SHP77 treated with DMSO at 0.1 percent for 48 hours (cell line): ENCODE data around the gene ZNF835.
"Not testable (repeated sequence)": the region's sequence is repeated elsewhere in the genome, so short reads cannot be mapped to it uniquely, and the experiment has no call there.

ENCODE experiments used
- DNase-seq: peaks from one replicate; lab custom pipeline; 2025; lab: John Stamatoyannopoulos, UW

ZNF835 gene

DNA sequence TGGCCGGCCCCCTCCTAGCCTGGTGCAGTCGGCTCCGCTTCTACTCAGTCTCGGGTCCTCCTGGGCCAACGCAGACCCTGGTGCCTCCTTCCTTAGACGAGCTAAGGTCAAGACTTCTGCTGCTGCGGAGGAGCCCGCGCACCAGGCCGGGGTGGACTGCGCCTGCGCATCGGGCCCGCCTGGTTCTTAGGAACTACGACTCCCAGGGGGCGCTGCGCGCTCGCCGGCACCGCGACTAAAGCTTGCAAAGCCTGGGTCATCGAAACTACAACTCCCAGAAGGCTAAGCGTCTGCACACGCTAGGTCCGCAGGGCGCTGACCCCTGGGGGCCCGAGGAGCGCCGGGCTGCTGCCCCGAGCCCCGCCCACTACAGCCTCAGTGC is at the start of gene ZNF835:
ZNF835 (minus strand) TSS at position 145 of the 382 bp plus-strand sequence. CDS start 6,559 bp downstream, outside the sequence.
- DNase-seq, result no peak

DNA sequence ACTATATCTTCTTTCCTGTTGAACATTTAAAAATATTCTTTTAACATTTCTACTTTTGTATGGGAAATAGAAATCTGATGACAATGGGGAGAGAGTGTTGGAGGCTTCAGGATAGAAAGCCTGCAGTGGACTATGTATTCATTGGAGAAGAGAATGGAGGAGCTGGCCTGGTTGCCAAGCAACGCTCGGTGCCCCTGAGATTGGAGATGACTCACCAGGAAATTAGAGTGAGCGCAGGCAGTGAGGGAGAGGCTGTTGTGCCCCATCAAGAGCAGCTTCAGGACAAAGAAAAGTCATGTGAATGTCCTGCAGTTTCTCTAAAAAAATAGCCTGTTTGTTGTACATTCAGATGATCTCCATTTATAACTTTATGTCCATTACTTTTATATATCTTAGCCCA is 48.7 kb upstream of the ZNF835 start:
- no peak for DNase-seq

DNA sequence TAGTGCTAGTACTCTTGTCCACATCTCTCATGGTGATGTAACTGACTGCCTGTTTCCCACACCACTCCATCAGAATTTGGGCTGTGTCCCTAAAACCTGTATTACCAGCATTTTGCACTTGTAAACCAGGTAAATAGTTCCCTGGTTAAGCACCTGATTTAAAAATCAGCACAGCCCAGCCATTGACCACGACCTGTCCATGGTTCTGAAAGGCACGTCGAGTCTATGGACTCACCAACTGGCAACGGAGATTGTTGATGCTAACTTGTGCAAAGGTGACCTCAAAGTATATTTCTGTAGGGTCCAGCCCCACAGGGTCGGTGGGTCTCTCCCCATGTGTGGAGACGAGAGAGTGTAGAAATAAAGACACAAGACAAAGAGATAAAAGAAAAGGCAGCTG is 46.7 kb upstream of the ZNF835 start:
- no peak for DNase-seq

DNA sequence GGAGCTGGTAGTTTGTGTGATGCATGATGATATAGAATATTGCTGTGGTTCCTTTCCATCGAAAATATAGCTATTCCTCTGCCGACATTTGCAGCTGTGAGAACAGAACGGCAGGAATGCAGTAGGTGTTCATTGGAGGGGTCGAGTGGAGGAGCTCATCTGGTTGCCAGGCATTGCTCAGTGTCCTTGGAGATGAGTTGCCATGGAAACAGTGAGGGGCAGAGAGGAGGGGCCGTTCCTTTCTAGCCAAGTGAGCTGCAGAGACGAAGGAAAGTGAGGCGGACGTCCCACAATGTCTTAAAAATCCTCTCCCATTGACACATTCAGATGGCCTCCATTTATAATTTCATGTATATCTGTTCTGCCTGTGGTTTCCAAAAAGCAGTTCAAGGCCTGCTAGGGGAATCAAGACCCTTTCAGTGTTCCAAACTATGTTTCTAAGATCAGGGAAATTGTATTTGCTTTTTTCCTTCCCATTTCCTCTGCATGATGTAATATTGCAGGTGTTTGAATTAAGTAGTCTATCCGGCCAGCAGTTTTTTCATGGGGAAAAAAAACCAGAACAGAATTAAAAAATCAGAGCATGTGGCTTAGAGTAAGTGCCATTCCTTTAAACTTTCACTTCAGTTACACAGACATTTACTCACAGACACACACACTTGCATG is 41.2 kb upstream of the ZNF835 start:
- DNase-seq, result no peak

DNA sequence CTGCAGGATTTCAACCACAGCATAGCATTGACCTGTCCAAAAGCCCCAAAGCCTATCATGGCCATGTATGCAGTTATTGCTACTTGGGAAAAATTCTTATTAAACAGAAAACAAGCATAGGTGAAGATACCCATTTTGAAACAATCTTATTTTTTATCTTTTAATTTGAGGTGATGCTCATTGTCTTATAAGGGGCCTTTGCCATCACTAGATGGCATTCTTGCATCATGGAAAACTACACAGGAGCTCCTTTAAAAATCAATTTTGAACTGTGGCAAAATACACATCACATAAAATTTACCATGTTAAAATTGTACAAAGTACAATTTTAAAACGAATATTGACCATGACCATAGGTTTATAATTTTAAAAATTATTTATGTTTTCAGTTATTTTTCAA is 38.9 kb upstream of the ZNF835 start:
- DNase-seq, result no peak

DNA sequence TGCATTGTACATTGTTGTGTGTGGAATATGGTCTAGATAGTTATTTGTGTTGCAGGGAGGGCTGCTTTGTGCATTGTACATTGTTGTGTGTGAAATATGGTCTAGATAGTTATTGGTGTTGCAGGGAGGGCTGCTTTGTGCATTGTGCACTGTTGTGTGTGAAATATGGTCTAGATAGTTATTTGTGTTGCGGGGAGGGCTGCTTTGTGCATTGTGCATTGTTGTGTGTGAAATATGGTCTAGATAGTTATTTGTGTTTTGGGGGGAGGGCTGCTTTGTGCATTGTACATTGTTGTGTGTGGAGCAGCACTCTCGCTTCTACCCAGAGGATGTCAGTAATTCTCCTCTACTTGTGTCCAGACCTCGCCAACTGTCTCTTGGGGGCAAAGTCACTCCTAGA is 36.3 kb upstream of the ZNF835 start:
- DNase-seq, result no peak

DNA sequence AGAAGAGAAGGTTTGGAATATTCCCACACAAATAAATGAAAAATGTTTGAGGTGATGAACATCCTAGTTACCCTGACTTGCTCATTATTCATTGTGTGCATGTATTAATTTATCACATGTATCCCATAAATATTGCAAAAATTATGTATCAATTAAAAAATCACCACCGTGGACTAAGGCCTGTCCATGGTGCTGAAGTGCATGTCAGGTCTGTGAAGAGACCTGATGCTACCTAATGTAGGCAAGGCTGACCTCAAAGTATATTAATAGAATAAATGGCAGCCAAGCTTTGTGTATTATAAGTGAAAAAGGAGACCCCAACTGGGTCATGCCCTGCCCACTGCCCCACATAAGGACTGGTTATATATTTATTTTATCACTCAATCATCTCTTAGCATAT is 34.4 kb upstream of the ZNF835 start:
- DNase-seq, result no peak

DNA sequence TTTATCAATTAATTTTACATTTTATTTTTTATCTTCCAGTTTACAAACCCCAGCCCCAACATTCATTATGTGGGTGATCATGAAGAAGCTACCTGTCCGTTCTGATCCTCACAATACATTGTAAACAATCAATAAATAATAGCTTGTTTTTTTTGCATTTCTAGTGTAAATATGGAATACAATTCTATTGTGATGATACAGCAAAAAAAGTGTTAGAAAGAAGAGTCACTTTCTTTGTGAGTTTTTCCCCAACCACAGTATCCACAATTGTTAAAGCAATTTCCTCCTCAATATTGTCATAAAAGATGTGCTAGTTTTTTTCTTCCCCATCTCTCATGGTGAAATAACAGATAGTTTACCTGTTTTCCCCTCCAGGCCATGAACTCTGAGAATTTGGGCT is 30.3 kb upstream of the ZNF835 start:
- DNase-seq, result no peak

DNA sequence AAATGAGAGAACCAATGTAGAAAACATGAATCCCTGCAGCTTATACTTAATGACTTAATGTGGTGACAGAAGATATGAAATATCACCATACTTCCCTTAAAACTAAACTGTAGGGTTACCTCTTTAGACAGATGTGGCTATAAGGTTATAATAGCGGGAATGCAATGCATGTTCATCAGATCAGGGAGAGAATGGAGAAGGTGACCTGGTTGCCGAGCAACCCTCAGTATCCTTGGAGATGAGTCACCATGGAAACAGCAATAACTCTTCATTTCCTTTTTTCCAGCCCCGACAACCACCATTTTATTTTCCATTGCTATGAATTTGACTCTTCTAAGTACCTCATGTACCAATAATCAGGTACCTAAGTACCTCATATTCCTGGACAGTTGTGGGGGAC is 28.0 kb upstream of the ZNF835 start:
- DNase-seq, result no peak

DNA sequence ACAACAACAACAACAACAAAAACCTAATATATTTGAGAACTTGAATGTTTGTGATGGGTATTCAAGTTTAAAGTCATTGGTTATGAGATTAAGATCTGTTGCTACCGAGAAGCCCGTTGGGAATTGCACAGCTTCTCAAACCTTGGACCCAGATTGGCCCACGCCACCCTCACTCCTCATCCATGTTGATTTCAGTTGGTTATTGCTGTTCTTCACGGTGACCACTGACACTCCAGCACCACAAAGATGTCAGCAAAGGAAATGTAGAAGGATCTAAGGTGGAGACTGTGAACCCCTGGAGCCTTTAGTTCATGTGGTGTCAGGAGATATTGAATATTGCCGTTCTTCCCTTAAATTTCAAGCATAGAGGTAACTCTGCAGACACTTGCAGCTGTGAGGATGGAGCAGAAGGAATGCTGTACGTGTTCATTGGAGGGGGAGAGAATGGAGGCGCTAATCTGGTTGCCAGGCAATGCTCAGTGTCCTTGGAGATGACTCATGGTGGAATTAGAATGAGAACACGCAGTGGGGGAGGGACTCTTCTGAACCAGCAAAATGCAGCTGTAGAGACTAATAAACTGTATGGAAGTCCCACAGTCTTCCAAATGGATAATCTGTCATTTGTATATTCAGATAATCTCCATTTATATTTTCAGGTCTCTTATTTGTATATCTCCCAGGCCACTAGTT is 20.8 kb upstream of the ZNF835 start:
- DNase-seq, result no peak

DNA sequence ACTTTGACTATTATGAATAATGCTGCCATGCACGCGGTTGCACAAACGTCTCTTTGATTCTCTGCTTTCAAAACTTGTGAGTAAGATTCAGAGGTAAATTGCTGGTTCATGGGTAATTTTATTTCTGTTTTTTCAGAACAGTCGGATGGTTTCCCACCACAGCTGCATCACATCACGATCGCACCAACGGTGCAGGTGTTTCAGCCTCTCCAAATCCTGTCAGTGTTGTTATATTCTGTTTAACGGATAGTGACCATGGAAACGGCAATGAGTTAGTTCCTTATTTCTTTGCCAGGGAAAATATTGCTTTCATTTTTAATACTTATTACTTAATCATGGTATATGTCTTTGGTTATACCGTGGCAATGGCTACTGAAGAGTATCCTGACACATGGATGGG is 19.1 kb upstream of the ZNF835 start:
- no peak for DNase-seq

DNA sequence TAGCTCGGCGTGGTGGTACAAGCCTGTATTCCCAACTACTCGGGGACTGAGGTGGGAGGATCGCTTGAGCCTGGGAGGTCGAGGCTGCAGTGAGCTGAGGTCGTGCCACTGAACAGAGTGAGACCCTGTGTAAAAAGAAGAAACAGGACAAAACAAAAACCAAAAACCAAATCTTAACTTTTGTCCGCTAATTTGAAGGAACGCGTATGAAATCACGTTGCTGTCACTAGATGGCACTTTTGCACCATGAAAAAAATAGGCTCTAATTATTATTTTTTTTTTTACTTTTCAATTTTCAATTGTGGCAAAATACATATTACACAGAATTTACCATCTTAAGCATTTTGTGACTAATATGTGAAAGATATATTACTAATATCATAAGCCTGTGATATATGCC is 17.6 kb upstream of the ZNF835 start:
- no peak for DNase-seq

DNA sequence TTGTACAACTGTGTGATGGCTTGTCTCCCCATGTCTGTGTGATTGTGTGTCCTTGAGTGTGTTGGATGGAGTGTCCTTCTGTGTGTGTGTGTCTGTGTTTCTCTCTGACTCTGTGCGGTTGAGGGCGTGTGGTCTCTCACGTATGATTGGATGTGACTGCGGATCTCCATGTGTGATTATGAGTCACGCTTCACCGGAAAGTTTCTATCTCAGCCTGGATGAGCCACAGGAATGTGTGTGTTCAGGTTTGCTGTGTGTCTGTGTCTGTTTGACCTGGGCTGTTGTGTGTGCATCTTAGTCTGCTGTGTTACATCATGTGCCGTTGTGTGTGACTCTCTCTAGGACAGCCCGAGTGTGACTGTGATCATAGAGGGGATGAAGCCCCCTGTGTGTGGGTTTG is 15.5 kb upstream of the ZNF835 start:
- DNase-seq, result no peak

DNA sequence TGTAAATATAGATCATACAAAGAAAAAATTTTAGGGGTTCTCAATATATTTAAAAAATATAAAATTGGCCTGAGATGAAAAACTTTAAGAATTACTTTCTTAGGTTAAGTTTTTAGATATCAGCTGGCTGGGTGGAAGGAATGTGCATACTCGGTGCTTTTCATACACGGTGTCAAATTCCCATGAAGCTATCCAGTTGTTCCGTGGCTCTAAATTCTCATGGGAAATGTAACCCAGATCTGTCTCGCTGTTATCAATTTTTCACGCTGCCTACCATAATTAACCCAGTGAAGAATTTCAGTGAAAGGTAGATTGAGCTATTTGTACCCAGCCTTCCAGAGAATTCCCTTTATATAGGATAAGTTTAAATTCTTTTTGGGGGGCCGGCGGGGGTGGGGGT is 11.6 kb upstream of the ZNF835 start:
- no peak for DNase-seq

DNA sequence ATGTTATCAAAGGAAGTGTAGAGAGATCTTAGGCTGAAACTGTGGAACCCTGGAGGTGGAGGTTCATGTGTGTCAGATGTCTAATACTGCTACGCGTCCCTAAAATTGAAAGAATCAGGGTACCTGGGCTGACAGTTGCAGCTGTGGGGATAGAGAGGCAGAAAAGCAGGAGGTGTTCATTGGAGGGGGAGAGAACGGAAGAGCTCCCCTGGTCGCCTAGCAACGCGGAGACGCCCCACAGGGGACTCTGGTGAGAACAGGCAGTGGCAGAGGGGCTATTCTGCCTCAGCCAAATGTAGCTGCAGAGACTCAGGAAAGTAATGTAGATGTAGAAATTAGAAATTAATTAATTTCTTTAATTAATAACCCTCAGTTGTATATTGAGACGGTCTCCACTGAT is 10.1 kb upstream of the ZNF835 start:
- no peak for DNase-seq

DNA sequence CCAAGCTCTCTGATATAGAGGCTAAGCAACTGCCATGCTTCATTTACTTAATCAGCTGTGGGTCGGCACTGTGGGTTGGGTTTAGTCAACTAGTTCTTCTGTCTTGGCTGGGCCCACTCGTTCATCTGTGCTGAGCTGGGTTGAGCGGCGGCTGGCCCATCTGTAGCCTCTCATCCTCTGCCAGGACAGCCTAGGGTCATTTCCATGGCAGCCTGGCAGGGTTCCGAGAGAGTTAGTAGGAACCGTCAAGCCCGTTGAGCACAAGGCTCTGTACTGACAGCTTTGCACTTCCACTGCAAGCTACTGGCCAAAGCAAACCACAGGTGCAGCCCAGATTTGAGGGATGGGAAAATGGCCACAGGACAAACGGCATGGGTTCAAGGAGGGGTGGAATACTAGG is 6.6 kb upstream of the ZNF835 start:
- DNase-seq, result no peak

DNA sequence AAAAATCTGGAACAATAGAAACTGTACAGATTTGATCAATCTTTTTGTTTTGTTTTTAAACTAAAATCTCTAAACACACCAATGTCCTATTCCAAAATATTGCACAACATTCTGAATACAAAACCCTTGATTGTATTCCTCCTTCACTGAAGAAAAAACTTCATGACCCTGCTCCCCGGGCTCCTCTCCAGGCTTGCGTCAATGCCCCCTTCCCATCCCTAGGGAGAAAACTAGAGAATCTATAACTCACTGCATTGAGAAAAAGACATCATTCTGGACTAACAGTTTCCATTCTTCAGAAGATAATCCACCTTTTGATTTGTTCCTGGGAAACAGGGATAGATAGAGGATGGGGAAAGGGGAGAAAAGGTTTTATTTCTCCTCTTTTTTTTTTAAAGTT is 1.1 kb upstream of the ZNF835 start:
- not testable (repeated sequence) for DNase-seq

DNA sequence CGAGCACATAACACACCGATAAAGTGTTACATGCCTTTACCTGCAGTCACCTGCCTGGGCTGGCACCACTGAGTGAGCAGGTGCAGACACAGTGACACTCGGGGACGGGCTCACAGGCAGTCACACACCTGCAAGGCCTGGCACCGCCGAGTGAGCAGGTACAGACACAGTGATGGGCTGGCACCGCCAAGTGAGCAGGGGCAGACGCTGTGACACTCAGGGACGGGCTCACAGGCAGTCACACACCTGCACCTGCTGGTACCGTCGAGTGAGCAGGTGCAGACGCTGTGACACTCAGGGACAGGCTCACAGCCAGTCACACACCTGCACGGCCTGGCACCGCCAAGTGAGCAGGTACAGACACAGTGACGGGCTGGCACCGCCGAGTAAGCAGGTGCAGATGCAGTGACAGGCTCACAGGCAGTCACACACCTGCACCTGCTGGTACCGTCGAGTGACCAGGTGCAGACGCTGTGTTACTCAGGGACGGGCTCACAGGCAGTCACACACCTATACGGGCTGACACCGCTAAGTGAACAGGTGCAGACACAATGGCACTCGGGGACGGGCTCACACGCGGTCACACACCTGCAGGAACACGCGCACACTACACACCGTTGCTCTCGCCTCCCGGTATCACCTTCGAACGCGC is 470 bp downstream of the ZNF835 start:
- DNase-seq, result no peak

DNA sequence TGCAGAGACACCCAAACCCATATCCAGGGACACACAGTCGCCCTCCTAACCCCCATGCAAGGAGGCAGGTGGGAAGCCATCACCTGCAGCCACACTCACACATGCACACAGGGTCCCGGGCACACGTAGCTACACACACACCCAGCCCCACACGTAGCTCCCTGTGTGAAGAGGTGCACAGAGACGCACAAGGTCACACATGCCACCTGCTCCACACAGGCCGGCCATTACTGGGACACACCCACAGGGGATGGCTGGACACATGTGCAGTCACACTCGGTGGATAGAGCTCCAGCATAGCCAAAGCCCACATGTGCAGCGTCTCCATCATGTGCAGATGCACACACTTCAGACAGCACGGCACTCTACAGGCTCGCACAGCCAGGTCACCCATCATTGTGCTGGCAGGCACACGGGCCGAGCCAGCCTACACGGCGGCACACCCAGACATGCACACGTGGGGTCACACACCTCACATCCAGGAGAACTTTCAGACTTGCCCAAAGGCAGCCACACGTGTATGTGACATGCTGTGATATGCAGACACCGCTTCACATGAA is 1.1 kb downstream of the ZNF835 start:
- DNase-seq, result no peak

DNA sequence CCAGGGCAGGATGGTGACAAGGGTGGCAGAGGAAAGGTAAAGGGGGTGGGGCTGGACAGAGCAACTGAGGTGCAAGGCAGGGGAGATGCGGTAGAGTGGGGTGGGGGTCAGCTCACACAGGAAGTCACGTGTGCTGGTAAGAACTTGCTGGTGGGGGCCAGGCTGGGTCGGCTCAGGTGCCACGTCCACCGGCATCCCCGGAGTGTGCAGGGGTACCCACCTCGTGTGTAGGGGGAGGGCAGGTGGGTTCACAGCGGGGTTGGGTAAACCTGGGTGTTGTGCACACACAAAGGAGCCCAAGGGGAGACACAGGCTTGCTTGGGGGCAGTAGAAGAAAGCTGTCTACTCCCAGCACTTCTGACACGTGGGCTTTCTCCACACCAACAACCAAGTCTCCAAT is 2.9 kb downstream of the ZNF835 start:
- no peak for DNase-seq

DNA sequence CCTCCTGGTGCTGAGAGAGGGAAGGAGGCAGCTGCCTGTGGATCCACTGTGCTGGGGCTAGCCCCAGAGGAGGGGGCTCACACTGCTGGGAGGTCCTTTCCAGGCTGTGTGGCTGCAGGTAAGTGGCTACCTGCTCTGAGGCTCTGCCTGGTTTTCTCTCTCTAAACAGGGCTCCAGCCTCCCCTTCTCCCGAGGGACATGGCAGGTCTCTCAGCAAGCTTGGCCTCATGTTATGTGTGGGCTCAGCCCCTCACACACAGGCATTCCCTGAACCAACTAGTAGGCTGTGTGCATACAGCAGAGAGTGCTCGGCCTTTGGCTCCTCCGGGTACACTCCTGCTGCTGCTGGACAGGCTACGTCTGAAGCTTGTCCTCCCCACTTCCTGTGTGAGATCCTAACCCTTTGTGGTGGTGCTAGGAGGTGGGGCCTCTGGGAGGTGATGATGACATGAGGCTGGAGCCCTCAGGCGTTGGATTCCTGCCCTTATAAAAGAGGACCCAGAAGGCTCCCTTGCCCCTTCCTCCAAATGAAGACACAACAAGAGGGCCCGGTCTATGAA is 4.2 kb downstream of the ZNF835 start:
- DNase-seq, result no peak

DNA sequence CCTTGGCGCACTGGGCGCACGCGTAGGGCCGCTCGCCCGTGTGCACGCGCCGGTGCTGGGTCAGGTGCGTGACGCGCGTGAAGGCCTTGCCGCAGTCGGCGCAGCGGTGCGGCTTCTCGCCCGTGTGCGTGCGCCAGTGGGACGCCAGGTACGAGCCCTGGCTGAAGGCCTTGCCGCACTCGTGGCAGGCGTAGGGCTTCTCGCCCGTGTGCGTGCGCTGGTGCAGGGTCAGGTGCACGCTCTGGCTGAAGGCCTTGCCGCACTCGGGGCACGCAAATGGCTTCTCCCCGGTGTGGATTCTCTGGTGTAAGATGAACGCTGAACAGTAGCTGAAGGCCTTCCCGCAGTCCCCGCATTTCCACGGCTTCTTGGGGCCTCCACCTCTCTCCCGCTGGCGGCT is 7.0 kb downstream of the ZNF835 start:
- DNase-seq, result no peak

DNA sequence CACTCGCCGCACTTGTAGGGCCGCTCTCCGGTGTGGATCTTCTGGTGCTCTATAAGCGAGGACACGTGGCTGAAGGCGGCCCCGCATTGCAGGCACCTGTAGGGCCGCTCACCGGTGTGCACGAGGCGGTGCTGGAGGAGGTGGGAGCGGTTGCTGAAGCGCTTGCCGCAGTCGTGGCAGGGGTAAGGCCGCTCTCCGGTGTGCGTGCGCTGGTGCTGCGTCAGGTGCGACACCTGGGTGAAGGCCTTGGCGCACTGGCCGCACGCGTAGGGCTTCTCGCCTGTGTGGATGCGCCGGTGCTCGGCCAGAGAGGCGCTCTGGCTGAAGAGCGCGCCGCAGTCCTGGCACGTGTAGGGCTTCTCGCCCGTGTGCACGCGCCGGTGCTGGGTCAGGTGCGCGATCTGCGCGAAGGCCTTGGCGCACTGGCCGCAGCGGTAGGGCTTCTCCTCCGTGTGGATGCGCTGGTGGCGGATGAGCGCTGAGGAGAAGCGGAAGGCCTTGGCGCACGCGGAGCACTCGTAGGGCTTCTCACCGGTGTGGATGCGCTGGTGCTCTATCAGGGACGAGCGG is 7.5 kb downstream of the ZNF835 start:
- DNase-seq, result no peak
